ENCODE results near the gene GPR155. TPM values are rescaled to one million over a fixed set of nuclear protein-coding genes. Genes with fewer than 3 reads are reported as not detected.

The GPR155 gene
- polyA plus RNA-seq, 1 donor: 4.3 TPM

Other genes with a start within 250 kb of the GPR155 start
- gene OLA1, start 238.5 kb downstream of the GPR155 start, polyA plus RNA-seq (ENCODE audit: insufficient read length): 236 TPM
- gene SP9, start 152.1 kb downstream of the GPR155 start, polyA plus RNA-seq (ENCODE audit: insufficient read length): 0.14 TPM
- 31.8 TPM for gene SCRN3, start 91.3 kb downstream of the GPR155 start, polyA plus RNA-seq (ENCODE audit: insufficient read length)
- gene WIPF1, start 110.8 kb upstream of the GPR155 start, polyA plus RNA-seq (ENCODE audit: insufficient read length): 34.2 TPM